SK-N-SH treated with all-trans-retinoic acid at 6 μM for 48 hours (cell line): ENCODE results near the gene SAMD10.
"Not testable (repeated sequence)": the region's sequence is repeated elsewhere in the genome, so short reads cannot be mapped to it uniquely, and the experiment has no call there.

Source experiments
- CREB5 ChIP-seq: fragments of 250-450 bp; sonication (Bioruptor Pico); IDR thresholded peaks from 2 replicates; pipeline ENCODE4 v1.5.1; 2020; ENCODE audit warnings: low read depth, mild to moderate bottlenecking, moderate library complexity
- GLIS3 ChIP-seq: fragments of 250-450 bp; sonication (Bioruptor Pico); IDR thresholded peaks from 2 replicates; pipeline ENCODE4 v1.5.0; 2020; ENCODE audit warnings: mild to moderate bottlenecking, moderate library complexity
- ISL1 ChIP-seq: fragments of 250-450 bp; sonication (Bioruptor Pico); IDR thresholded peaks from 2 replicates; pipeline ENCODE4 v2.1.2; 2022; ENCODE audit warnings: mild to moderate bottlenecking, moderate library complexity
- PATZ1 ChIP-seq: fragments of 250-450 bp; sonication (Bioruptor Pico); IDR thresholded peaks from 2 replicates; pipeline ENCODE4 v1.8.0; 2020; ENCODE audit warnings: mild to moderate bottlenecking, moderate library complexity, borderline replicate concordance
- RARB ChIP-seq: fragments of 250-450 bp; sonication (Bioruptor Pico); IDR thresholded peaks from 2 replicates; pipeline ENCODE4 v1.8.0; 2021; ENCODE audit warnings: mild to moderate bottlenecking, moderate library complexity
- TCF4 ChIP-seq: fragments of 250-450 bp; sonication (Bioruptor Pico); IDR thresholded peaks from 2 replicates; pipeline ENCODE4 v1.8.0; 2021; ENCODE audit warnings: mild to moderate bottlenecking, moderate library complexity, borderline replicate concordance
- TOX ChIP-seq: fragments of 250-450 bp; sonication (Bioruptor Pico); IDR thresholded peaks from 2 replicates; pipeline ENCODE4 v1.8.0; 2021; ENCODE audit warnings: mild to moderate bottlenecking, moderate library complexity, borderline replicate concordance
- ZC3H10 ChIP-seq: fragments of 250-450 bp; sonication (Bioruptor Pico); IDR thresholded peaks from 2 replicates; pipeline ENCODE4 v1.5.1; 2021; ENCODE audit warnings: mild to moderate bottlenecking, moderate library complexity
- ZFP3 ChIP-seq: fragments of 250-450 bp; sonication (Bioruptor Pico); IDR thresholded peaks from 2 replicates; pipeline ENCODE4 v1.5.0; 2020; ENCODE audit warnings: mild to moderate bottlenecking, moderate library complexity
- ZFP30 ChIP-seq: fragments of 450-650 bp; formaldehyde crosslinking; IDR thresholded peaks from 2 replicates; pipeline ENCODE4 v1.5.0; 2022; ENCODE audit warnings: mild to moderate bottlenecking, moderate library complexity
- ZNF70 ChIP-seq: fragments of 450-650 bp; formaldehyde crosslinking; IDR thresholded peaks from 2 replicates; pipeline ENCODE4 v1.5.0; 2020; ENCODE audit warnings: mild to moderate bottlenecking, moderate library complexity
- TF ChIP-seq, protein P1 (sequence below): fragments of 250-450 bp; sonication (Bioruptor Pico); IDR thresholded peaks from 2 replicates; pipeline ENCODE4 v1.5.1; 2021; ENCODE audit warnings: mild to moderate bottlenecking, moderate library complexity

- not testable (repeated sequence) for TF ChIP-seq ZC3H10; ZNF70 (CRISPR knock-in tag); RARB (CRISPR knock-in tag); ZFP30; ISL1 (CRISPR knock-in tag); PATZ1 (CRISPR knock-in tag); TCF4 (CRISPR knock-in tag); GLIS3 (CRISPR knock-in tag); TOX (CRISPR knock-in tag); CREB5 (CRISPR knock-in tag); ZFP3 (CRISPR knock-in tag)
- TF ChIP-seq, protein P1, sequence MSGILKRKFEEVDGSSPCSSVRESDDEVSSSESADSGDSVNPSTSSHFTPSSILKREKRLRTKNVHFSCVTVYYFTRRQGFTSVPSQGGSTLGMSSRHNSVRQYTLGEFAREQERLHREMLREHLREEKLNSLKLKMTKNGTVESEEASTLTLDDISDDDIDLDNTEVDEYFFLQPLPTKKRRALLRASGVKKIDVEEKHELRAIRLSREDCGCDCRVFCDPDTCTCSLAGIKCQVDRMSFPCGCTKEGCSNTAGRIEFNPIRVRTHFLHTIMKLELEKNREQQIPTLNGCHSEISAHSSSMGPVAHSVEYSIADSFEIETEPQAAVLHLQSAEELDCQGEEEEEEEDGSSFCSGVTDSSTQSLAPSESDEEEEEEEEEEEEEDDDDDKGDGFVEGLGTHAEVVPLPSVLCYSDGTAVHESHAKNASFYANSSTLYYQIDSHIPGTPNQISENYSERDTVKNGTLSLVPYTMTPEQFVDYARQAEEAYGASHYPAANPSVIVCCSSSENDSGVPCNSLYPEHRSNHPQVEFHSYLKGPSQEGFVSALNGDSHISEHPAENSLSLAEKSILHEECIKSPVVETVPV (CRISPR knock-in tag): not testable (repeated sequence)
Observed at GRCh38 chr20:63971960-63972311, 7.5 kb downstream of the SAMD10 start.
